PFSK-1 (cell line): ENCODE data around the gene KLF5.

Experiments
- FOXP2 ChIP-seq: optimal IDR thresholded peaks from 2 replicates; pipeline ENCODE3; 2011; ENCODE audit warnings: borderline replicate concordance, control low read depth, inconsistent platforms; ENCODE audit not compliant: insufficient read depth; ENCODE audit errors: extremely low read length, extremely low read depth
- POLR2AphosphoS5 ChIP-seq: IDR thresholded peaks from 2 replicates; pipeline ENCODE4 v1.6.1; 2012; ENCODE audit warnings: low read depth, mild to moderate bottlenecking, control low read depth, low read length, moderate library complexity
- SIN3A ChIP-seq: IDR thresholded peaks from 2 replicates; pipeline ENCODE4 v1.6.1; 2012; ENCODE audit warnings: mild to moderate bottlenecking, low read length, moderate library complexity, borderline replicate concordance; ENCODE audit not compliant: insufficient read depth
- TAF1 ChIP-seq: IDR thresholded peaks from 2 replicates; pipeline ENCODE4 v1.6.1; 2012; ENCODE audit warnings: low read length, control low read depth, borderline replicate concordance; ENCODE audit not compliant: insufficient read depth
- TF ChIP-seq, protein P1 (sequence below), 2 experiments: IDR thresholded peaks; 2 replicates each; pipeline versions ENCODE4 v1.6.1 to v1.8.0; 2011 to 2012; ENCODE audit warnings: low read depth in 2 of 2, low read length in 2 of 2, control low read depth in 1 of 2, inconsistent platforms in 1 of 2, mild to moderate bottlenecking in 1 of 2, moderate library complexity in 1 of 2; ENCODE audit not compliant: insufficient read depth in 1 of 2

The KLF5 gene

DNA sequence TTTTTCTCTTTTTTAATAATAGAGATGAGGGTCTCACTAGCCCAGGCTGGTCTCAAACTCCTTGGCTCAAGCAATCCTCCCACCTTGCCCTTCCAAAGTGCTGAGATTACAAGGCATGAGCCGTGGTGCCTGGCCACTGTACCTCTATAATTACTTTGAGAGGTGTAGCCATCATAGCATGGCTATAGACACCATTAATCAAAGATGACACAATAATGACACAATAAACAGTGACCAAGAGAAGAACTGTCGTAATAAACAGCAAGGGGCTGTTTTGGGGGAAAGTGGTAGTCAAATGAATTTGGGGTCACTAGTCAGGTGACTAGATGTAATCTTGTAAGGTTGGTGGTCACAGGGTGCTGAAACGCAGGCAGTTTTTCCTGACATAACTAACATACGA lies 30.4 kb downstream of the KLF5 start:
- TF ChIP-seq SIN3A = no peak
- no peak for TF ChIP-seq TAF1
- TF ChIP-seq FOXP2 = no peak
- TF ChIP-seq, protein P1, sequence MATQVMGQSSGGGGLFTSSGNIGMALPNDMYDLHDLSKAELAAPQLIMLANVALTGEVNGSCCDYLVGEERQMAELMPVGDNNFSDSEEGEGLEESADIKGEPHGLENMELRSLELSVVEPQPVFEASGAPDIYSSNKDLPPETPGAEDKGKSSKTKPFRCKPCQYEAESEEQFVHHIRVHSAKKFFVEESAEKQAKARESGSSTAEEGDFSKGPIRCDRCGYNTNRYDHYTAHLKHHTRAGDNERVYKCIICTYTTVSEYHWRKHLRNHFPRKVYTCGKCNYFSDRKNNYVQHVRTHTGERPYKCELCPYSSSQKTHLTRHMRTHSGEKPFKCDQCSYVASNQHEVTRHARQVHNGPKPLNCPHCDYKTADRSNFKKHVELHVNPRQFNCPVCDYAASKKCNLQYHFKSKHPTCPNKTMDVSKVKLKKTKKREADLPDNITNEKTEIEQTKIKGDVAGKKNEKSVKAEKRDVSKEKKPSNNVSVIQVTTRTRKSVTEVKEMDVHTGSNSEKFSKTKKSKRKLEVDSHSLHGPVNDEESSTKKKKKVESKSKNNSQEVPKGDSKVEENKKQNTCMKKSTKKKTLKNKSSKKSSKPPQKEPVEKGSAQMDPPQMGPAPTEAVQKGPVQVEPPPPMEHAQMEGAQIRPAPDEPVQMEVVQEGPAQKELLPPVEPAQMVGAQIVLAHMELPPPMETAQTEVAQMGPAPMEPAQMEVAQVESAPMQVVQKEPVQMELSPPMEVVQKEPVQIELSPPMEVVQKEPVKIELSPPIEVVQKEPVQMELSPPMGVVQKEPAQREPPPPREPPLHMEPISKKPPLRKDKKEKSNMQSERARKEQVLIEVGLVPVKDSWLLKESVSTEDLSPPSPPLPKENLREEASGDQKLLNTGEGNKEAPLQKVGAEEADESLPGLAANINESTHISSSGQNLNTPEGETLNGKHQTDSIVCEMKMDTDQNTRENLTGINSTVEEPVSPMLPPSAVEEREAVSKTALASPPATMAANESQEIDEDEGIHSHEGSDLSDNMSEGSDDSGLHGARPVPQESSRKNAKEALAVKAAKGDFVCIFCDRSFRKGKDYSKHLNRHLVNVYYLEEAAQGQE (IDR thresholded peaks at IDR 0.05; ENCODE audit: insufficient read depth in 1 of 2, low read depth in 2 of 2, low read length in 2 of 2) = no peak
- no peak for TF ChIP-seq POLR2AphosphoS5

DNA sequence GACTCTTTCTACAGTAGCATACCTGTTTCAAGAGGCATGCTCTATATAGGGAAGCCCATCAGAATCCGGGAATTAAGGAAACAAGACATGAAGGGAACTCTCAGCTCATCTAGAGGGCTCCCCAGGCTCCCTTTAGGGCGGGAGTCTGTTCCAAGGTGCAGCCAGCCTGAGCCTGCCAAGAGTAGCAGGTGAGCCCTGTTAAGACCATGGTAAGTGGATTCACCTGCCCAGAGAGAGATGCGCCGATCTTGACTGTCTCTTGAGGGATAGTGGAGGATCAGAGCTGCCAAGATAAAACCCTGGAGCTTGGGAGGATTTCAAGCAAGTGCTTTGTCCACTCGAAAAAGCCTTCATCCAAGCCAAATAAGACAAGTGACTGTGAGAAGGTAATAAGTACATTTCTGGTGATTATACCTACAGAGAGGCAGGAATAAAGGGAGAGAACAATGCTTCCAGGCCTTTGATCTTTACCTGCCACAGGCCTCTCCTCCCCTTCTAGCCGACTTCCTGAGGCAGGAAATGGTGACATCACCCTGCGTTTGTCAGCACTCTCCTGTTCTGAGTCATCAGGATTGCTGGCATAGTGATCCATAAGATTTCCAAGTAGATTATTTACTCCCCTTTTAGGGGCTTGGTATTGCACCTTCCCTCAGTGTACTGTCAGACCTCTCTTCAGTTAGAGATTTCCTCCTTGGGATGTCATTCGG lies 31.5 kb downstream of the KLF5 start:
- no peak for TF ChIP-seq SIN3A

DNA sequence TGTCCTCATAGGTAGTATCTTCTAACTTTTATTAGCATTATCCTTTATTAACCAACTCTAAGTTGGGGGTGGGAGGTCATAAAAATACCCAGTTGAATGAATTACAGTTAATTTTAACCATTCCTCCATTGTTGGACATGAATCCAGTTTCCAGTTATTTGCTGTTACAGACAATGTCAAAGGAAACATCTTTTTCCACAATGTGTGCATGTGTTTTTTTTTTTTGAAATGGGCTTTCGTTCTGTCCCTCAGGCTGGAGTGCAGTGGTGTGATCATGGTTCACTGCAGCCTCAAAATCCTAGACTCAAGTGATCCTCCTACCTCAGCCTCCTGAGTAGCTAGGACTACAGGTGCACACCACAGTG lies 32.0 kb downstream of the KLF5 start:
- TF ChIP-seq TAF1 = no peak

DNA sequence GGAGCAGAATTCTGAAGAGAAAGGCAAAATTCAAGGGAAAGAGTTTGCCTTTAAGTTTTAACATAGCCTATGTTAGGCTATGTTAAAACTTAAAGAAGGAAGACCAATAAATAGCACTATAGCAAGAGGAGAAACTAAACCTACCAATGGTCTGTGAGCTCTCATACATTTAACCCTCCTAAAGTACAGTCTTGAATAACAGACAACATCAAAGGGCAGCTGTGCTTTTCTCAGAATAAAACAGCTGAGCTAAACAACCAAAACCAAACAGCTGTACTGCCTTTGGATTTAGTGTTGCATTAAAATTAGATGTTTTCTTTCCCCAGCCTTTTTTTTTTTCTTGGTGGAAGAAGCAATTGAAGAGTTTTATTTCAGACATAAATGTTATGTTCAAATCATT lies 34.0 kb downstream of the KLF5 start:
- TF ChIP-seq SIN3A (no peak), FOXP2 (no peak), POLR2AphosphoS5 (no peak), TAF1 (no peak)
- TF ChIP-seq, protein P1 (IDR thresholded peaks at IDR 0.05; ENCODE audit: insufficient read depth in 1 of 2, low read depth in 2 of 2, low read length in 2 of 2) = no peak

DNA sequence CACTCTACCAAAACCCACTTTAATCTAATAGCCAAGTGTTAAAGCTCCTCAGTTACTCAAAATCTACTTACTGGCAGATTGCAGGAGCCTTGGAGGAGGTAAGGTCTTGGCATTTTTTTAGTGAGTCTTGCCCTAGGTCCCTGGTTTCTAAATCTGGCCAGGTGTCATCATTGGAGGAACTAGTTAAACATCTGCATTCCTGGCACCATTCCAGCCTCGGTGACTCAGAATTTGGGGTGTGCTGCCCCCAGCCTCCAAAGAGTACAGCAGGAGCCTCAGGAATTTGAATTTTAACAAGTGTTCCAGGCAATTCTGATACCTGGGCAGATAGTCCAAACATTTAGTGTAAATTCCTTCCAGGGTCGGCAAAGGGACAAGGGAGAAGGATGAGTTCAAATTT lies 37.4 kb downstream of the KLF5 start:
- TF ChIP-seq SIN3A (no peak), FOXP2 (no peak), POLR2AphosphoS5 (no peak), TAF1 (no peak)
- TF ChIP-seq, protein P1 (IDR thresholded peaks at IDR 0.05; ENCODE audit: insufficient read depth in 1 of 2, low read depth in 2 of 2, low read length in 2 of 2) = no peak

DNA sequence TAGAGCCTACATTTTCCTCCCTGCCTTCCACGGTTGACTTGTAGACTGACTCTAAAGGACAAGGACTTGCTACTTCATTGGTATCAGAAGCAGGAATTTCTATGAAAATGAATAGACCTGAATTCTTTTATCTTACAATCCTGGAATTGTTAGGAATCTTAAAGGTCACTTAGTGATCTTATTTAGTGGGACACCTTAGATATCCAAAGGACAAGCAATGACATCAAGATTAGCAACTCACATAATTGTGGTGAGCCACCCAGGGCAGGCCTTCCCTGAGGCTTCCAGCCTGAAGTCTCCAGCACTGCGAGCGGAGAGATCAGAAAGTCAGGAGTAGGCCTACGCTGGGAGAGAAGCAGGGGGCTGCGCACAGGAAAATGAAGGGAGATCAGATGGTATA lies 37.8 kb downstream of the KLF5 start:
- TF ChIP-seq, protein P1 (IDR thresholded peaks at IDR 0.05; ENCODE audit: insufficient read depth in 1 of 2, low read depth in 2 of 2, low read length in 2 of 2) = no peak
- TF ChIP-seq POLR2AphosphoS5 (no peak), SIN3A (no peak), FOXP2 (no peak), TAF1 (no peak)
